Activated CD8-positive, alpha-beta T cell treated with anti-CD3 and anti-CD28 coated beads for 36 hours (primary cell): Measurements from ENCODE around the gene ANKRD33B. TPM values are rescaled to one million over a fixed set of nuclear protein-coding genes. Genes with fewer than 3 reads are reported as not detected.
"Not testable (repeated sequence)": the region's sequence is repeated elsewhere in the genome, so short reads cannot be mapped to it uniquely, and the experiment has no call there.

ENCODE experiments used
- ATAC-seq: fragments of 200-7000 bp; cut with Tn5 transposase; one replicate; pipeline ENCODE4 v1.10.0; 2021; ENCODE audit warnings: mild to moderate bottlenecking, moderate library complexity
- CTCF ChIA-PET: fragments of 350-600 bp; sonication (Branson Sonifier 250); formaldehyde crosslinking; loops from one replicate; lab custom pipeline; 2021; ENCODE audit warnings: antibody characterized with exemption; lab: Charles Lee
- POLR2A ChIA-PET: fragments of 350-600 bp; sonication (Branson Sonifier 250); formaldehyde crosslinking; loops from one replicate; lab custom pipeline; 2021; ENCODE audit warnings: antibody characterized with exemption; lab: Charles Lee
- DNase-seq: peaks from one replicate; pipeline ENCODE4 v3.0.0-alpha.2; 2020
- H3K27ac Mint-ChIP-seq: one replicate; pipeline ENCODE4 v1.8.0; 2021; ENCODE audit warnings: mild to moderate bottlenecking, mixed read lengths
- H3K27me3 Mint-ChIP-seq: one replicate; pipeline ENCODE4 v1.8.0; 2021; ENCODE audit warnings: mixed read lengths
- H3K36me3 Mint-ChIP-seq: one replicate; pipeline ENCODE4 v1.8.0; 2021; ENCODE audit warnings: low read depth, mixed read lengths
- H3K4me1 Mint-ChIP-seq: one replicate; pipeline ENCODE4 v1.8.0; 2021; ENCODE audit warnings: low read depth, mixed read lengths
- H3K4me3 Mint-ChIP-seq: one replicate; pipeline ENCODE4 v1.8.0; 2021; ENCODE audit warnings: mild to moderate bottlenecking, moderate library complexity, mixed read lengths
- H3K9me3 Mint-ChIP-seq: one replicate; pipeline ENCODE4 v1.8.0; 2021; ENCODE audit warnings: mixed read lengths
- intact Hi-C: fragments of 100-400 bp; cut with micrococcal nuclease; formaldehyde crosslinking; loops from one replicate; pipeline ENCODE4 v1.10.0; 2022
- total RNA-seq, 2 experiments: library from RNA; stranded (reverse); gene quantifications; one replicate each; pipeline ENCODE4 v1.2.3, GENCODE V29; 2021
- TF ChIP-seq, protein P1 (sequence below): fragments of 200-600 bp; IDR thresholded peaks from one replicate; pipeline ENCODE4 v1.8.0; 2022; ENCODE audit warnings: antibody characterized with exemption, mild to moderate bottlenecking

The ANKRD33B gene
- total RNA-seq, 2 experiments from 2014 or later = 13.6 to 13.8 TPM

GRCh38 chr5:10662661-10663488 is 99.0 kb downstream of the ANKRD33B start:
- intact Hi-C loops = no loop called here
- ATAC-seq (no peak), DNase-seq (no peak)
- Mint-ChIP-seq H3K4me3 (no peak overlapping the region), H3K36me3 (no peaks in the 10 kb centered on the region), H3K9me3 (peaks cover 4% of the 10 kb centered on the region), H3K27ac (no peak overlapping the region), H3K27me3 (peaks cover 2% of the 10 kb centered on the region), H3K4me1 (no peaks in the 10 kb centered on the region)
- TF ChIP-seq, protein P1, sequence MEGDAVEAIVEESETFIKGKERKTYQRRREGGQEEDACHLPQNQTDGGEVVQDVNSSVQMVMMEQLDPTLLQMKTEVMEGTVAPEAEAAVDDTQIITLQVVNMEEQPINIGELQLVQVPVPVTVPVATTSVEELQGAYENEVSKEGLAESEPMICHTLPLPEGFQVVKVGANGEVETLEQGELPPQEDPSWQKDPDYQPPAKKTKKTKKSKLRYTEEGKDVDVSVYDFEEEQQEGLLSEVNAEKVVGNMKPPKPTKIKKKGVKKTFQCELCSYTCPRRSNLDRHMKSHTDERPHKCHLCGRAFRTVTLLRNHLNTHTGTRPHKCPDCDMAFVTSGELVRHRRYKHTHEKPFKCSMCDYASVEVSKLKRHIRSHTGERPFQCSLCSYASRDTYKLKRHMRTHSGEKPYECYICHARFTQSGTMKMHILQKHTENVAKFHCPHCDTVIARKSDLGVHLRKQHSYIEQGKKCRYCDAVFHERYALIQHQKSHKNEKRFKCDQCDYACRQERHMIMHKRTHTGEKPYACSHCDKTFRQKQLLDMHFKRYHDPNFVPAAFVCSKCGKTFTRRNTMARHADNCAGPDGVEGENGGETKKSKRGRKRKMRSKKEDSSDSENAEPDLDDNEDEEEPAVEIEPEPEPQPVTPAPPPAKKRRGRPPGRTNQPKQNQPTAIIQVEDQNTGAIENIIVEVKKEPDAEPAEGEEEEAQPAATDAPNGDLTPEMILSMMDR = no peak
- ChIA-PET POLR2A (interaction anchor here (0.8 kb wide), 1 partner anchor 222 kb away, joined by 4 read pairs; no protein-coding TSS in a partner anchor), CTCF (interaction anchor here (0.7 kb wide), 1 partner anchor 14 kb away, joined by 3 read pairs; no protein-coding TSS in a partner anchor)

DNA sequence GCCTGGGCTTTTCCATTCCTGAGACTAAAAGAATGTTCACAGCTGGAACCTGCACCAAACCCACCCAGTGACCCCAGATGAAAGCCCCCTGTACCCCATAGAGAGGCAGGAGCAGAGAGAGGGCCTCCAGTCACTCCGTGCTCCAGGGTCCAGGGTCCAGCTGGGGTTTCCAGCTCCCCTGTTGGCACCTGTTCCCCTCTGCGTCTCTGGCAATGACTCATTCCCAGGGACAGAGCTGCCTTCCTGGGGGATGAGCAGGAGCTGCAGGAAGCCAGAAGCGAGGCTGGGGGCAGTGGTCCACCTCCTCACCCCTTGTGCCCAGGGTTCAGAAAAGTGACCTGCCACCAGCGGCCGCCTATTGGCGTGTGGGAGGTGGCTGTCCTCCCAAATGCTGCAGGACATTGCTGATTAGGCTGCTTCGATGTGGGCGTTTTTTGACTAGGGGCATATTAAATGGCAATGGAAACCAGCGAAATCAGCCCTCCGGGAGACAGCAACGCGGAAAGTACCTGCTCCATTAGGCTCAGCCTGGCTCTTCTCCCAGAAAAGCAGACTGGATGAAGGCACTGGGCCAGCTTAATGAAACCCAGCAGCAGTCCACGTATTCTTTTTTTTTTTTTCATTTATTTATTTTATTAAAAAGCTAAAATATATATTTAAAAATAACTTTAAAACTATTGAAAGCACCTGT is 99.8 kb downstream of the ANKRD33B start:
- ChIA-PET POLR2A (no interaction called here), CTCF (interaction anchor here (0.7 kb wide), 1 partner anchor 13 kb away, joined by 3 read pairs; no protein-coding TSS in a partner anchor)

GRCh38 chr5:10664180-10664769 is 100.4 kb downstream of the ANKRD33B start:
- H3K27me3 Mint-ChIP-seq, H3K36me3 Mint-ChIP-seq, POLR2A ChIA-PET, ATAC-seq, CTCF ChIA-PET, H3K9me3 Mint-ChIP-seq, H3K4me1 Mint-ChIP-seq, DNase-seq, intact Hi-C loops, H3K27ac Mint-ChIP-seq, H3K4me3 Mint-ChIP-seq: not testable (repeated sequence)

More for the DNA sequence above, 99.8 kb downstream of the ANKRD33B start:
- Mint-ChIP-seq H3K9me3 (no peaks in the 10 kb centered on the region), H3K36me3 (no peaks in the 10 kb centered on the region), H3K27ac (no peak overlapping the region), H3K4me3 (no peak overlapping the region), H3K4me1 (no peaks in the 10 kb centered on the region), H3K27me3 (peaks cover 2% of the 10 kb centered on the region)
- intact Hi-C loops = no loop called here
- ATAC-seq (no peak), DNase-seq (no peak)
- TF ChIP-seq, protein P1 = no peak

GRCh38 chr5:10665799-10666198 is 101.9 kb downstream of the ANKRD33B start:
- Mint-ChIP-seq H3K27me3 (peaks cover 2% of the 10 kb centered on the region), H3K27ac (no peak overlapping the region), H3K36me3 (no peaks in the 10 kb centered on the region), H3K4me1 (no peaks in the 10 kb centered on the region), H3K4me3 (no peak overlapping the region), H3K9me3 (no peaks in the 10 kb centered on the region)
- ChIA-PET CTCF (no interaction called here), POLR2A (interaction anchor here (1.6 kb wide), 1 partner anchor 14 kb away, joined by 6 read pairs; no protein-coding TSS in a partner anchor)
- DNase-seq (no peak), ATAC-seq (no peak)
- TF ChIP-seq, protein P1 = no peak
- intact Hi-C loops = no loop called here

- DNase-seq (no peak), ATAC-seq (no peak)
- Mint-ChIP-seq H3K36me3 (no peaks in the 10 kb centered on the region), H3K4me3 (no peak overlapping the region), H3K27ac (no peak overlapping the region), H3K27me3 (peaks cover 1% of the 10 kb centered on the region), H3K9me3 (no peaks in the 10 kb centered on the region), H3K4me1 (no peaks in the 10 kb centered on the region)
- ChIA-PET POLR2A (interaction anchor here (1.6 kb wide), 1 partner anchor 13 kb away, joined by 6 read pairs; no protein-coding TSS in a partner anchor), CTCF (no interaction called here)
- TF ChIP-seq, protein P1 = no peak
- intact Hi-C loops = no loop called here
Measured at GRCh38 chr5:10666531-10667299, 102.8 kb downstream of the ANKRD33B start.
